ENCODE data around the gene SMAP2.

Gene SMAP2

DNA sequence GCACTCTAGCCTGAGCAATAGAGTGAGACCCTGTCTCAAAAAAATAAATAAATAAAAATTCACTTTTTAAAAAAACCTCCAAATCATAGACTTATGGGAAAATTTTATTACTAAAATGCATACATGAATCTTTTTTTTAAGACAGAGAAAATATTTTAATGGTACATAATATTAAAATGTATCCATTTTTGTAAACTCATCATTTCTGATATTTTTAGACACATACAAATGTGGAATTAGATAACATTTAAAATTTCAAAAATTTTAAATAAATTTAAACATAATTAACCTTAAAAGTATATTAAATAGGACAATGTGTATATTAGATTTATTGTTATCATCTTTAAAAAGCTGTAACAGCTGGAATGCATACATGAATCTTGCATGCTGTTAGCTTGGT lies 33.9 kb downstream of the SMAP2 start:
- no peaks in the 10 kb centered on the region for H3K9me3 ChIP-seq (ENCODE audit: control insufficient read depth, insufficient read depth, low read depth, low read length)
- H3K36me3 ChIP-seq (ENCODE audit: control insufficient read depth, insufficient read depth, low read length): no peaks in the 10 kb centered on the region
- H3K27me3 ChIP-seq (ENCODE audit: control insufficient read depth, insufficient read depth, low read length): no peaks in the 10 kb centered on the region
- no peak overlapping the region for H3K27ac ChIP-seq (ENCODE audit: low read depth, low read length)
- peaks cover 7% of the 10 kb centered on the region for H3K4me1 ChIP-seq (ENCODE audit: control insufficient read depth, insufficient read depth, low read length)
- no peak overlapping the region for H3K9ac ChIP-seq (ENCODE audit: low read length)
- no peak overlapping the region for H3K4me3 ChIP-seq (ENCODE audit: low read depth, low read length)

DNA sequence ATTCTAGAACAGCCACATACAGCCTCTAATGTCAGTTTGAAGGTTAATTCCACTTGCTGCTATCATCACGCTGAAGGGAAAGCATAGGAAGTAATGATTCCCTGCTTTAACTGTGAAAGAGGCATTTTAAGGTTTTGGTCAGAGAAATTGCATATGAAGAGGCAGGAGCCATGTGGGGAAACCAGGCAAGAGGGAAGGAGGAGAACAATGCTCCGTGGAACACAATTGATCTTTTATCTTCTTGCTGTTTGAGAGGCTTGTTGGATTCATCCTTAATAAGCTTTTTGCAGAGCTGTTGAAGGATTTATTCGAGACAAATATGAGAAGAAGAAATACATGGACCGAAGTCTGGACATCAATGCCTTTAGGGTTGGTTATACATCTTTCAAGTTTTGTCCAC lies 35.9 kb downstream of the SMAP2 start:
- Histone ChIP-seq H3K27me3 (ENCODE audit: control insufficient read depth, insufficient read depth, low read length) (no peaks in the 10 kb centered on the region), H3K9ac (ENCODE audit: low read length) (no peak overlapping the region), H3K4me1 (ENCODE audit: control insufficient read depth, insufficient read depth, low read length) (peaks cover 7% of the 10 kb centered on the region), H3K36me3 (ENCODE audit: control insufficient read depth, insufficient read depth, low read length) (no peaks in the 10 kb centered on the region), H3K27ac (ENCODE audit: low read depth, low read length) (no peak overlapping the region), H3K4me3 (ENCODE audit: low read depth, low read length) (no peak overlapping the region), H3K9me3 (ENCODE audit: control insufficient read depth, insufficient read depth, low read depth, low read length) (no peaks in the 10 kb centered on the region)

DNA sequence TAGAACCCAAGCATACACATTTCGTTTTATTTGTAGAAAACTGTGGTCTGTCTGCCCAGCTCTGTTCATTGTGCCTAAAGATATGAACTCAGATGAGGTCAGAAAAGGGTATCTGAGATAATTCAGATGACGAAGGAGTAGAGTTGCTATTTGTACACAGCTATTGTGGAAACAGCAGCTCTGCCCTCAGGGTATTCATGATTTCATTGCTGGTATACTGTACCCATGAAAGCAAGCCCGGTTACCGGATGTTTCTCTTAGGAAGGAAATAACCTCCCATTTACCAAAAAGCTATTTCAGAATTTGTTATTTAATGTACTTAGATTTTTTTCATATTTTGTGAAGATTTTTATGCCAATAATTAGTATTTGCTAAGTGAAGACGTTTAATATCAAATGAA lies 37.8 kb downstream of the SMAP2 start:
- Histone ChIP-seq H3K27me3 (ENCODE audit: control insufficient read depth, insufficient read depth, low read length) (no peaks in the 10 kb centered on the region), H3K9me3 (ENCODE audit: control insufficient read depth, insufficient read depth, low read depth, low read length) (no peaks in the 10 kb centered on the region), H3K9ac (ENCODE audit: low read length) (no peak overlapping the region), H3K36me3 (ENCODE audit: control insufficient read depth, insufficient read depth, low read length) (0 out of 2 replicates have a peak, but pooled peaks cover 3% of the 10 kb centered on the region), H3K27ac (ENCODE audit: low read depth, low read length) (no peak overlapping the region), H3K4me1 (ENCODE audit: control insufficient read depth, insufficient read depth, low read length) (peaks cover 7% of the 10 kb centered on the region), H3K4me3 (ENCODE audit: low read depth, low read length) (no peak overlapping the region)

DNA sequence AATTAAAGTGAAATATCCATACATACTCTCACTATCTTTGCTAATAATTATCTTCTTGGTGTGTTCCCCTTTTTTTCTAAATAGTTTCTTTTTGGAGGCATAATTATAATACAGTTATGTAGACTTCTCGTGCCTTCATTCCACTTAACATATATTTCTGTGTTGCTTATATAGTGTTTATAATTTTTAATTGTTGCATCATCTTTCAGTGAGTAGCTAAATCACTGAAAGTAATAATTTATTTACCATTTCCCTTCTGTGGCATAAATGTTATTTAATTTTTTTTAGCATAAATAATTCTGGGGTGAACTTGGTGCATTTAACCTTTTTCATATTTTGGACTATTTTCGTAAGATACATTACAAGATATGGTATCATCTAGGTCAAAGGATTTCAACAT lies 38.3 kb downstream of the SMAP2 start:
- Histone ChIP-seq H3K4me1 (ENCODE audit: control insufficient read depth, insufficient read depth, low read length) (peaks cover 7% of the 10 kb centered on the region), H3K27me3 (ENCODE audit: control insufficient read depth, insufficient read depth, low read length) (no peaks in the 10 kb centered on the region), H3K9ac (ENCODE audit: low read length) (no peak overlapping the region), H3K4me3 (ENCODE audit: low read depth, low read length) (no peak overlapping the region), H3K36me3 (ENCODE audit: control insufficient read depth, insufficient read depth, low read length) (0 out of 2 replicates have a peak, but pooled peaks cover 4% of the 10 kb centered on the region), H3K27ac (ENCODE audit: low read depth, low read length) (no peak overlapping the region), H3K9me3 (ENCODE audit: control insufficient read depth, insufficient read depth, low read depth, low read length) (no peaks in the 10 kb centered on the region)

DNA sequence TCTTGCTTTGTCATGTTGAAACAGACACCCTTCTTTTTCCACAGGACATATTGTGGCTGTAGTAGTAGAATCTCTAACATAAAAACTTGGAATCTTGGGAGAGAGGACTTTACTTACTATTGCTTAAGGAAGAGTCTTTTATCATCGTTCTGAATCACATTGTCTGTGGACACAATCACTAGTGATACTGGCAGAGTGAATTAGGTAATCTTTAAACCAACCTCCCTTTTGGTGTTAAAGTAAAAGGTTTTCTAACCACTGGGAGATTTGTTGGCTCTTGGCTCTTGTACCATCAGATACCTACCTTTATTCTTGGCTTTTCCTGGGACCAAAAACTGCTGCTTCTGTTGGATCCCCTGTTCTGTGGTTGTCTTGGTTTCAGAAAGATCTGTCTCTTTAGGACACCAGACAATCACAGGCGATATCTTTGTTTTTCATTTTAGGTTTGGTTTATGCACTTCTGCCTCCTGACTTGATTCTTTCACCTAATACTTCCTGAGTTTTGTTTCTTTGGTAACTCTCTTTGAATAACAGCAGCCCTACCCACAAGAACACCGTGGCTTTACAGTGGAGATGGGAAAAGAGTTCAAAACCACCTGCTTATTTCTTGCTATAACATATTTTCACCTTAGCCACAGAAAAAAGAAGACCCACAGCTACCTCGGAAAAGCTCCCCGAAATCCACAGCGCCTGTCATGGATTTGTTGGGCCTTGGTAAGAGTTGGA lies 40.2 kb downstream of the SMAP2 start:
- Histone ChIP-seq H3K9ac (ENCODE audit: low read length) (no peak overlapping the region), H3K36me3 (ENCODE audit: control insufficient read depth, insufficient read depth, low read length) (0 out of 2 replicates have a peak, but pooled peaks cover 4% of the 10 kb centered on the region), H3K27me3 (ENCODE audit: control insufficient read depth, insufficient read depth, low read length) (no peaks in the 10 kb centered on the region), H3K4me1 (ENCODE audit: control insufficient read depth, insufficient read depth, low read length) (peaks cover 7% of the 10 kb centered on the region), H3K9me3 (ENCODE audit: control insufficient read depth, insufficient read depth, low read depth, low read length) (no peaks in the 10 kb centered on the region), H3K4me3 (ENCODE audit: low read depth, low read length) (no peak overlapping the region), H3K27ac (ENCODE audit: low read depth, low read length) (no peak overlapping the region)

DNA sequence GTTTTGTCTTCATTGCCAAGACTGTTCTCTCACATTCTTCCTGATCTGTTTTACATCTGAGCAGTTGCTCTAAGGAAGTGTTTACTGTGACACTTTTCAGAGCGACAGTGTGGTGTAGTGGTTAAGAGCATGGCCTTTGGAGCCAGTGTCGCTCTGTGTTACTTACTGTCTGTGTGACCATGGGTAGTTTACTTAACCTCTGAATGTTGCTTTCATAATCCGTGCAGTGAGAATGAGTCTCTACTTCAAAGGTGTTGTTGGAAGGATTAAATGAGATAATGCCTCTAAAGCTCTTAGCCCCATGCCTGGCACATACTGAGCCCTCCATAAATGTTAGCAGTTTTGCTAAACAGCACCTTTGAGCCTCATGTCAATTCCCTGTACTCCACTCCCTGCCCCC lies 40.8 kb downstream of the SMAP2 start:
- Histone ChIP-seq H3K36me3 (ENCODE audit: control insufficient read depth, insufficient read depth, low read length) (0 out of 2 replicates have a peak, but pooled peaks cover 4% of the 10 kb centered on the region), H3K9me3 (ENCODE audit: control insufficient read depth, insufficient read depth, low read depth, low read length) (no peaks in the 10 kb centered on the region), H3K27ac (ENCODE audit: low read depth, low read length) (no peak overlapping the region), H3K9ac (ENCODE audit: low read length) (no peak overlapping the region), H3K4me3 (ENCODE audit: low read depth, low read length) (no peak overlapping the region), H3K4me1 (ENCODE audit: control insufficient read depth, insufficient read depth, low read length) (peaks cover 4% of the 10 kb centered on the region), H3K27me3 (ENCODE audit: control insufficient read depth, insufficient read depth, low read length) (no peaks in the 10 kb centered on the region)

DNA sequence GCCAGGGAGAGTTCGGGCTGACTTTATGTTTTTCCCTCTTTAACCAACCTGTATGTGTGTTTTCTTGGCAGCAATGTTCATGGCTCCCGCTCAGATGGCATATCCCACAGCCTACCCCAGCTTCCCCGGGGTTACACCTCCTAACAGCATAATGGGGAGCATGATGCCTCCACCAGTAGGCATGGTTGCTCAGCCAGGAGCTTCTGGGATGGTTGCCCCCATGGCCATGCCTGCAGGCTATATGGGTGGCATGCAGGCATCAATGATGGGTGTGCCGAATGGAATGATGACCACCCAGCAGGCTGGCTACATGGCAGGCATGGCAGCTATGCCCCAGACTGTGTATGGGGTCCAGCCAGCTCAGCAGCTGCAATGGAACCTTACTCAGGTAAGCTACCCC lies 43.2 kb downstream of the SMAP2 start:
- no peak overlapping the region for H3K4me3 ChIP-seq (ENCODE audit: low read depth, low read length)
- H3K27ac ChIP-seq (ENCODE audit: low read depth, low read length): no peak overlapping the region
- H3K4me1 ChIP-seq (ENCODE audit: control insufficient read depth, insufficient read depth, low read length): no peaks in the 10 kb centered on the region
- no peaks in the 10 kb centered on the region for H3K9me3 ChIP-seq (ENCODE audit: control insufficient read depth, insufficient read depth, low read depth, low read length)
- H3K27me3 ChIP-seq (ENCODE audit: control insufficient read depth, insufficient read depth, low read length): no peaks in the 10 kb centered on the region
- 0 out of 2 replicates have a peak, but pooled peaks cover 4% of the 10 kb centered on the region for H3K36me3 ChIP-seq (ENCODE audit: control insufficient read depth, insufficient read depth, low read length)
- no peak overlapping the region for H3K9ac ChIP-seq (ENCODE audit: low read length)

DNA sequence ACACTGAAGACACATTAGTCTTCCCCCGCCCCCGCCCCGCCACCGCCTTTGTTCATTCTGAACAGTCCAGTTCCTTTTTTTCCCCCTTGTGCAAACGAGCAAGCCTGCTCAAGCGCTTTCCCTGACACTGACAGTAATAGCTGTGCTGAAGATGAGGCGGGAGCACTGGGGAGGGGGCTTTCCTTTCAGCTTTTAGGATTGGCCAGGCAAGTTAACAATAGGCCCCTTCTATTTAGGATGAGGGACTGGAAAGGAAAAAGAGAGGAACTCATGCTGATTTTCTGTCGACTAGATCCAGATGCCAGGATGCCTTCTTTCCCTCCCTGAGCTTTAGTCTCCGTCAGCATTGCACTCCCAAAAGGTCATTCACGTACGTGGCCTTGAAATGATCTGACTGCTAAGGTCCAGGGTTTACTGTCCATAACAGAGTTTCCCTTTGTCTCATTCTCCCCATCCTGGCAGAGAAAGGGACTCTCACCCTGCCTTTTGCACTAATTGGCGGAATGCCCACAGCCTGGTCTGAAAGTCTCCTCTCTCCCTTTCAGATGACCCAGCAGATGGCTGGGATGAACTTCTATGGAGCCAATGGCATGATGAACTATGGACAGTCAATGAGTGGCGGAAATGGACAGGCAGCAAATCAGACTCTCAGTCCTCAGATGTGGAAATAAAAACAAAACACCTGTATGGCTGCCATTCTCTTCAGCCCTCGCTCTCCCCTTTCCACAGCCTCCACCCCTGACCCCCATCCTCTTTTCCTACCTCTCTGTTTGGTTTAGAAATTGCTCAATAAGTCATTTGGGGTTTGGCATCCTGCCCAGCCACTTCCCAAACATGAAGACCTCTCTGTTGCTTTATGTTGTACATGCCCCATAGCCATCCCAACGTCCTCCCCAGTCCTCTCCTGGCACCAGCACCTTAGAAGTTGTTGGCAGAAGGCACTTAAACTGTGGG lies 48.2 kb downstream of the SMAP2 start:
- H3K4me1 ChIP-seq (ENCODE audit: control insufficient read depth, insufficient read depth, low read length): no peaks in the 10 kb centered on the region
- no peaks in the 10 kb centered on the region for H3K9me3 ChIP-seq (ENCODE audit: control insufficient read depth, insufficient read depth, low read depth, low read length)
- no peak overlapping the region for H3K4me3 ChIP-seq (ENCODE audit: low read depth, low read length)
- H3K36me3 ChIP-seq (ENCODE audit: control insufficient read depth, insufficient read depth, low read length): no peaks in the 10 kb centered on the region
- no peaks in the 10 kb centered on the region for H3K27me3 ChIP-seq (ENCODE audit: control insufficient read depth, insufficient read depth, low read length)
- no peak overlapping the region for H3K9ac ChIP-seq (ENCODE audit: low read length)
- H3K27ac ChIP-seq (ENCODE audit: low read depth, low read length): no peak overlapping the region

DNA sequence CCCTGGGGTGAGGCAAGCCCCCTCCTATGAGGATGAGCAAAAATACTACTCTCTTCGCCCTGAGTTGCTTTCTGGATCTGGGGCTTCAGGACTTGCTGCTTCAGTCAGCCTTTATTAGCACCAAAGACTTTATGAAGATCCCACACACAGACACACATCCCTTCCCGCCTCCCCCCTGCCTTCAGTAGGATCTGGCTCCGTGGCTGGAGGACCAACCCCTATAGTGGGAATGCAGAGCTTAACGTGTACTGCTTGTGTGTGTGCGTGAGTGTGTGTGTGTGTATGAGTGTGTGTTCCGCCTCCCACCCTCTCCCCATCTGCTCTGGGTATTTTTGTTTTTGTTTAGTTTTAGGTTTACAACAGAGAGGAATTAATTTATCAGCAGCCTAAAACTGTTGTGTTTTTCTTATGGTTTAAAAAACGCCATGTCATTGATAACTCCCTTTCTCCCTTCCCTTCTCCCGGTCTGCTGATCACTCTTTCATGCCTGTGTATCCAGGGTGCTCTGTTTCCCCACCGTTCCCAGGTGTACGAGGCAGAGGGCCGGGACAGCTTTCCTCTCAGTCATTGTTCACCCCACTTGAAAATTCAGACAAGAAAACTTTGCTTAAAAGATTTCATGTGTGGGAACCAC lies 49.2 kb downstream of the SMAP2 start:
- H3K9me3 ChIP-seq (ENCODE audit: control insufficient read depth, insufficient read depth, low read depth, low read length): no peaks in the 10 kb centered on the region
- H3K27ac ChIP-seq (ENCODE audit: low read depth, low read length): no peak overlapping the region
- no peak overlapping the region for H3K9ac ChIP-seq (ENCODE audit: low read length)
- H3K27me3 ChIP-seq (ENCODE audit: control insufficient read depth, insufficient read depth, low read length): no peaks in the 10 kb centered on the region
- no peaks in the 10 kb centered on the region for H3K36me3 ChIP-seq (ENCODE audit: control insufficient read depth, insufficient read depth, low read length)
- H3K4me3 ChIP-seq (ENCODE audit: low read depth, low read length): no peak overlapping the region
- no peaks in the 10 kb centered on the region for H3K4me1 ChIP-seq (ENCODE audit: control insufficient read depth, insufficient read depth, low read length)

DNA sequence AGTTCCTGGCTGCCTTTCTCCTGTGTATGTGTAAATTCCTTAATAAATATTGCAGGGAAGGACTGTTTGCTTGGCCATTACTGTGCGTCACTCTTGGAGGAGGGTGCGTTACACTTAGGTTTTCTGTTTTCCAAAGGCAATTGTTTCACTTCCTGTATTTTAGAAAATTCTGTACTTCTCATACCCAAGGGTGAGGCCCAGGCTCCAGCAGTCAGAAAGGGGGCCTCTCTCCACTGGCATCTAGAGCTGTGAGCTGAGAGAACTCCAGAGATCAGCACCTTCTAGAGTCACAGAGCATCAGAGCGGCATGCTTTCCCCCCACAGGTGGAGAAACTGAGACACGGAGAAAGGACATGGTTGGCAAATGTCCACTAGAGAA lies 49.7 kb downstream of the SMAP2 start:
- no peak overlapping the region for H3K4me3 ChIP-seq (ENCODE audit: low read depth, low read length)
- H3K4me1 ChIP-seq (ENCODE audit: control insufficient read depth, insufficient read depth, low read length): no peaks in the 10 kb centered on the region
- no peak overlapping the region for H3K9ac ChIP-seq (ENCODE audit: low read length)
- no peak overlapping the region for H3K27ac ChIP-seq (ENCODE audit: low read depth, low read length)
- H3K36me3 ChIP-seq (ENCODE audit: control insufficient read depth, insufficient read depth, low read length): no peaks in the 10 kb centered on the region
- no peaks in the 10 kb centered on the region for H3K9me3 ChIP-seq (ENCODE audit: control insufficient read depth, insufficient read depth, low read depth, low read length)
- H3K27me3 ChIP-seq (ENCODE audit: control insufficient read depth, insufficient read depth, low read length): no peaks in the 10 kb centered on the region
